KOPT-K1 (cell line): ENCODE results near the gene TNFRSF1B.

Experiments used
- H3K27ac ChIP-seq: fragments of 200-600 bp; sonication (generic); 2 replicates; pipeline ENCODE4 v1.5.1; 2016; ENCODE audit warnings: antibody characterized with exemption, mild to moderate bottlenecking, low read depth, low read length; ENCODE audit not compliant: poor library complexity, severe bottlenecking
- H3K36me3 ChIP-seq: fragments of 200-600 bp; sonication (generic); 2 replicates; pipeline ENCODE4 v1.5.1; 2017; ENCODE audit warnings: antibody characterized with exemption, mild to moderate bottlenecking, low read length, moderate library complexity; ENCODE audit not compliant: insufficient read depth
- H3K9me3 ChIP-seq: fragments of 200-600 bp; sonication (generic); 2 replicates; pipeline ENCODE4 v1.5.1; 2017; ENCODE audit warnings: antibody characterized with exemption, low read length, mild to moderate bottlenecking; ENCODE audit not compliant: insufficient read depth, poor library complexity, severe bottlenecking

TNFRSF1B gene

DNA sequence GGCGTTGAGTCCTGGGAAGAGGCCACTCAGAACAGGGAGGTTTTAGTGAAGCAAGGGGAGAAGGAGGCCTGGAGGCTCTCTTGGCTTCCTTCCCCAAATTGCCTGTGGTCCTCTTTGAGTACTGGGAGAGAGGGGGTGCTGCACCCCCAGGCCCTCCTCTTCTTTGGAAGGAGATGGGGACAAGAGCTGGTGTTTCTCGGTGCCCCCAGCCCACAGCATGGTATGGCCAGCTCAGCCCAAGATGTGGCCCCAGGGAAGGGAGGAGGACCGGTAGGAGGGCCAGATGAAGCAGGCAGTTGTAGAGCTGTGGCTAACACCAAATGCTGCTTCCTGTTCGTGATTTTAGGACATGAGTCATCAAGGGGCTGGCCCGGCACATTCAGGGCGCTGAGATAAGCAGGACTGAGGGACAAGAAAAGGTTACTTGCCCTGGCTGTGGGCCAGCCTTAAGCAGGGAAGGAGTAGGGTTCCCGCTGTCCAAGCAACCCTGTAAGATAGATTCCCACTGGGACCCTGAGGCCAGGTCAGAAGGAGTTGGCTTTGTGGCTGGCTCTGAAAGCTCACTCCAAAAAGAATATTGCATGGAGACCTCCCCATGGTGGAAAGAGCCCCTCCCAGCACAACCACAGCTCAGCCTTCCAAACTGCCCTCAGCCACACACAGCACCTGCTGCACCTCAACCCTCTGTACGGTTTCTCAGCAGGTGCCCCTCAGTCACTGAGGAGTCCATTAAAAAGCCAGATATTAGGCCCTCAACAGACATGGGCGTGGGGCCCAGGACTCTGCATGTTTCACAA is 4.9 kb upstream of the TNFRSF1B start:
- no peaks in the 10 kb centered on the region for H3K36me3 ChIP-seq
- H3K9me3 ChIP-seq, result no peaks in the 10 kb centered on the region
- peak overlapping the region; percentile 61 for H3K27ac ChIP-seq

DNA sequence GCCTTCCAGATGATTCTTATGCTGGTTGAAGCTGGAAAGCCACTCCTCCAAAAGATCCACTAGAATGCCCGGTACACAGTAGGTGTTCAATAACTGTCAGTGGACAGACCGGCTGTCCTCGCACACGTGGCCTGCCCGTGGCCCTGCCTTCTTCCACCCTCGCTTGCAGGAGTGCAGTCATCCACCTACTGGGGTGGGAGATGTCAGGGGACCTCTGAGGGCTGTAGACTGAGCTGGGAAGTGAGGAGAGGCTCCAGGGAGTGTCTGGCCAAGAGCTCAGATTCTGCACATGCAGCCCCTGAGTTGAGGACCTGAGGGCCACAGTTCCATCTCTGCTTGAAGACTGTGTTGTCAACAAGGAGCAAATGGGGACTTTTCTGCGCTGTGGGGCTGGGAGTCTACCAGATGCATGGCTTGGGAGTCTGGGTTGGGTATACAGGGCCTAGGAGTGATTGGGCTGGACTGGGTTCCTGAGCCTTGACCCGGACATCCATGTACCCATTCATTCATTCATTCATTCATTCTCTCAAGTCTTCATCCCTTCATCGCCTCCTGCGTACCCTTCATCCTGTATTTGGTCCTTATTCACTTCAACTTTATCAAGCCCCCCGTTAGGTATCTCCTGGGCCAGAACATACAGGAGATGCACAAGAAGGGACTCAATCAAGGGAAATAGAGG is 4.2 kb upstream of the TNFRSF1B start:
- H3K27ac ChIP-seq, result peak overlapping the region; percentile 61
- no peaks in the 10 kb centered on the region for H3K36me3 ChIP-seq
- H3K9me3 ChIP-seq, result no peaks in the 10 kb centered on the region

DNA sequence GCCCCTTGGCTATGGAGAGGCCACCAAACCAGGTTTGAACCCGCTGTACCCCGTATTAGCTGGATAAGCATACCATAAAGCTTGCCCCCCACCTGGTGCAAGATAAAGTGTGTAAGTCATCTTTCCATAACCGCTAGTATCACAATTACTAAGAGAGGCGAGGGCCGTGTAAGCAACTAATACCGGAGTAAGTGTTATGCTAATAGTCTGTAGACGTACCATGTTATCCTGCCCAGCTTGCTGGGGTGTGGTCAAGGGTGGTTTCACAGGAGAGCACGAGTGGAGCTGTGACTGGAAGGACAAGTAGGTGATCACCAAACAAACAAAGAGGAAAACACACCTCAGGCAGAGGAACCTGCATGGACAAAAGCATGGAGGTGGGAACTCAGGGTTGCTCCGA is 3.6 kb upstream of the TNFRSF1B start:
- Histone ChIP-seq H3K27ac (no peak overlapping the region), H3K36me3 (no peaks in the 10 kb centered on the region)

DNA sequence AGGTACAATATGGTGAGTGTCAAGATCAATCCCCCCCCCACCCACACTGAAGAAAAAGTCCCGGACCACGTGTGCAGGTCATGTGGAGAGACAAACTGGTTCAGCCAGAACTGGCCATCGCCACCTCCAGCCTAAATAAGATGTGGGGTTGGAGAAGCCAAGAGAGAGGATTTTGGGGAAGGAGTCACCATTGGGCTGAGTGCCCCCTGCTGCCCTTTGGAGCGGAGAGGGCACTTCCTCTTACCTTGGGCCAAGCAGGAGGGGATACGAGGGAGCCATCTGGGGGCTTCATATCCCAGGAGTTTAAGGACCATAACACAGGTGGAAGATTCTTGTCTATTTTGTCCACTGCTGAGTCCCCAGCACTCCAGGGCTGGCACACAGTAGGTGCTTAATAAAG is 2.6 kb upstream of the TNFRSF1B start:
- Histone ChIP-seq H3K27ac (no peak overlapping the region), H3K36me3 (no peaks in the 10 kb centered on the region), H3K9me3 (no peaks in the 10 kb centered on the region)

More for the DNA sequence above, 3.6 kb upstream of the TNFRSF1B start:
- H3K9me3 ChIP-seq, result no peaks in the 10 kb centered on the region

DNA sequence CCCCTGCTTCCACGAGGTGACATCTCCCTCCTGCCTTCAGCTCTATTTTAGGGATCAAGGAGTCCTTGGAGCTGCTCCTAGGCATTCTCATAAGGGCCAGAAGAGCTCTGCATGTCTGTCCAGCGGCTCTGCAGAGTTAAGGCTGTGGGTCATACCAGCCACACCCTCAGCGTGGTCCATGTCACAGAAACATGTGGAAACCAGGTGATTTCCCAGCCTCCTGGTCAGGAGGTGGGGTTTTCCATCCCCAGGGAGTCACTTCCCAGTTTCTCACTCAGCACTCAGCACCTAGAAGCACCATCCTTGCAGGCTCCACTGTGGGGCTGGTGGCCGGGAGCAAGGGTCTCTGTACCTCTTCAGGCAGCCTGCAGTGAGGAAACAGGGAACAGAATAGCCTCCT is 1.4 kb upstream of the TNFRSF1B start:
- no peaks in the 10 kb centered on the region for H3K36me3 ChIP-seq
- H3K9me3 ChIP-seq, result no peaks in the 10 kb centered on the region
- H3K27ac ChIP-seq, result no peak overlapping the region

DNA sequence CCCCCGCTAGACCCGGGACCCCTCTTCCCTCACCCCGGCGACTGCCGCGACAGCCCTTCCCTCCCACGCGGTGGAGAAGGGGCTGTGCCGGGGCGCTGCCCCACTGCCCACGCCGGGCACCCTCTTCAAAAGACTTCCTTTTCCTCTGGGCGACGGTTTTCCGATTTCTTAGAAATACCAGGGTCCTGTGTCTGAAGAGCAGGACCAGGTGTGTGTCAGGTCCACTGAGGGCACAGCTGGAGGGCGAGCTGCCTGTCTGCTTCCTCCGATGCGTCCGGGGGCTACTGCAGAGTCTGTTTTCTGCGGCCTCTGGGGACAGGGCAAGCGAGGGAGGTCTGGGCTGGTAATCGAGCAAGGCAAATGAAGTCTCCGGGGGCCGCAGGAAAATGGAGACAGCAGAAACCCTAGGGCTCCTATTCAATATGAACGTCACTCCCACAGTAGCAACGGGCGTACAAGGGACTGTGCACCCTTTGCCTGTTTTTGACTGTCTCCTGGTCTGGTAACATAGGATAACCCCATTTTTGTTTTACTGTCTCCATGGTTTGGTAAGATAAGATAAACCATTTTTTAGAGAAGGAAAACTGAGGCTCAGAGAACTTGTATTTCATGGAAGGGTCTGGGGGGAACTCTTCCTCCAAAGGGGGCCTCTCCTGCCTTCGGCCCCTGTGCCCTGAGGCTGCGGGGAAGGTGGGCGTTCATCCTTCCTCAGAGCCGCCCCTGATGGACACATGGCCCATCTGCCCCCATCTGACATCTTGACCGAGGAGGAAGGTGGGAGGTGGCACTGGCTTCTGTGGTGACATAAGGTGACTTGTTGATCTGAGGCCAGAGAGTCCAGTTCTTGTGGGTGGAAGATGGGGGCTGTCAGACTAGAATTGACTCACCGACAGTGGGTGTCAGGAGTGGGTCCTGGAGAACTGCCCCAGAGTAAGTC is 970 bp downstream of the TNFRSF1B start:
- Histone ChIP-seq H3K9me3 (no peaks in the 10 kb centered on the region), H3K36me3 (no peaks in the 10 kb centered on the region), H3K27ac (no peak overlapping the region)

DNA sequence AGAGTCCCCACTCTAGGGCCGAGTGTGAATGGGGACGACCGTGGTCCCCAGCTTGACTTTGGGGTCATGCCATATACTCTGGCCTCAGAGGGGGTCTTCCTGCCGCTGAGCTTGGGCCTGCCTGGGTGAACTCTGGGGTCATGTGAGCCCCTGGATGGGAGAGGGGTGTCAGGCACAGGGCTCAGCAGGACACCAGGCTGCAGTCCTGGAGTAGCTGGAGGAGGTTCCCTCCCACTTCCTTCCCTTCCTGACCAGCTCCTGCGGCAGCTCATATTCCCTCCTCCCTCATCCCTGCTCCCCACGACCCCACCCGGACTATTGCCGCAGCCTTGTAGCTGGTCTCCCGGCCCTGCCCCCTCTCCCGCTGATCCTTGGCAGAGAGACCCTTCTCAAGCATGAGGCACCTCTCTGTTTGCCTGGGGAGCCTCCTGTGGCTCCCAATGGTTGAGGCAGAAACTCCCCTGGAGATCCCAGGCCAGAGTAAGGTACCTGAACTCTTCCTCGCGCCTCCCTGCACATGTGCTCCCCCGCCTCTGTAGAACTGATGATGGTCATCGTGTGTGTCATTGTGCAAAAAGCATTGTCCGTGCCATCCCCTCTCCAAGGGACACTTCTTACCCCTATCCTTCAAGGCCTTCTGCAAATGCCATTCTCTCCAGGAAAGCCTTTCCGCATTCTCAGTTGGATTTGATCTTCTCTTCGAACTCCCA is 1.8 kb downstream of the TNFRSF1B start:
- Histone ChIP-seq H3K36me3 (no peaks in the 10 kb centered on the region), H3K27ac (no peak overlapping the region), H3K9me3 (no peaks in the 10 kb centered on the region)

DNA sequence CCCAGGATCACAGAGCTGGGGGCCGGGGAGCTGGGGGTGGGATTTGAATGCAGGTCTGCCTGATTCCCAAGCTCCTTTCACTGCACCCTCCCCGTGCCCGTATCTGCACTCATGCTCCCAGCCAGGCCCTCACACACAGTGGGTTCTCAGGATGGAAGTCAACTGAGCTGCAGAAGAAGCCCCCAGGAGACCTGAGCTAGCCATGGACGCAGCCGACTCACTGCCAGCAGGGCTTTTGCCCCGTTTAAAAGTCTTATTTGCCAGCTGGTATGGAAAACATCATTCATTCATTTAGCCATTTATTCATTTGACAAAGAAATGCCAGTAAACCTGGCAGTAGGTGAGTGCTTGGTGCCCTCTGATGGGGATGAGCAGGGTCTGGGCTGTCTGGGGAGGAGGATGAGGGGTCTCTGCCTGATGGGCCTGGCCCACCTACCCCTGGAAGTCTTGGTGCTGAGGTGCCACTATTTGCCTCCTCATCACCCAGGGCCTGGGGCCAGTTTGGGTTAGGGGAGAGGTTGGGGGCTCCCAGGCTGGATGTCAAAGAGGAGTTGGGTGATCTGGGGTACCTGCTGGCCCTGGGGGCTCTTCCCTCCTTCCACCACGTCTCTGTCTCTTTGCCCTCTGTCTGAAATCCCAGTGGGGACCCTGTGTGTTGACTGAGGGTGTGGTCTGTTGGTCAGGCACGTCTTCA is 2.8 kb downstream of the TNFRSF1B start:
- no peaks in the 10 kb centered on the region for H3K36me3 ChIP-seq
- H3K9me3 ChIP-seq, result no peaks in the 10 kb centered on the region
- H3K27ac ChIP-seq, result no peak overlapping the region

DNA sequence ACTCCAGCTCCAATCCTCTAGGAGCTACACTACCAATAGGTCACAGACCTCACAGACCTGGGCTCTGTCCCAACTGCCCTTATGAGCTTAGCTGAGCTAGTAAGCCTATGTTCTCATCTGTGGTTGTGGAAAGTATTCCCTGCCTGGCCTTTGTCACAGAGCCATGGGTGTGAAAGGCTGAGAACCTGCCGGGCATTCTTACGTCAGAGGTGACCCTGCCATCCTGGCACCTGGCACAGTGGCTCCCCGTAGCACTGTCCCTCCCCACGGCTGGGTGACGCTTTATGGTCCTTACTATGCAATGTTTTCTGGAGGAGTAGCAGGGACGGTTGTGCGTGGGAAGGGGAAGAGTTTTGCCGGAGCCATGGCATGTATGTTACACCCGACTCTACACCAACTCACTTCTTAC is 3.5 kb downstream of the TNFRSF1B start:
- no peaks in the 10 kb centered on the region for H3K9me3 ChIP-seq

DNA sequence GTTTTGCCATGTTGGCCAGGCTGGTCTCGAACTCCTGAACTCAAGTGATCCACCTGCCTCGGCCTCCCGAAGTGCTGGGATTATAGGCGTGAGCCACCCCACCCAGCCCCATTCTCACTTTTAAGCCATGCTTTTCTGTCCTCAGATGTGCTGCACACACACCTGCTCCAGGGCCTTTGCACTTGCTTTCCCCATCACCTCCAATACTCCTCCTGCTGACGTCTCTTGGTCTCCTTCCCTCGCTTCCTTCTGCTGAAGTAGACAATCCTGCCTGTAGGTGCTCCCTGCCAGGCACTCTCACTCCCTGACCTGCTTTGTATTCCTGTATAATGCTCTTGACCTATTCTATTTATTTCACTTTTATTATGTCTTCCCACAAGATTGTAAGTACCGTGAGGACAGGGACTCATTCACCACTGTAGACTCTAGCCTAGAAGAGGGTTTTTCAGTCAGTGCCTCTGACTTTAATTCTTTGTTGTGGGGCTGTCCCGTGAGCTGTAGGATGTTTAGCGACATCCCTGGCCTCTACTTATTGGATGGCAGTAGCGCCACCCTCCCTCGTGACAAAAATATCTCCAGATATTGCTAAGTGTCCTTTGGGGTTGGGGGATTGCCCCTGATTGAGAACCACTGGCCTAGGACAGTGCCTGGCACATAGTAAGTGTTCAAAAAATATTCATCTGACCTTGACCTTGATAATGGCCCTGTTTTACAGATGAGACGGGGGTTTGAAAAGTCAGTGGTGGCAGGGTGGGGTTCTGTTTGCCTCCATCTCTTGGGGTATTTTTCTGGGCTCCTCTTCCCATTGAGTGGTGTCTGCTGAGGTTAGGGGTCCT is 4.6 kb downstream of the TNFRSF1B start:
- no peaks in the 10 kb centered on the region for H3K36me3 ChIP-seq
- no peaks in the 10 kb centered on the region for H3K9me3 ChIP-seq
- H3K27ac ChIP-seq, result no peak overlapping the region

More for the DNA sequence above, 3.5 kb downstream of the TNFRSF1B start:
- H3K27ac ChIP-seq, result no peak overlapping the region
- no peaks in the 10 kb centered on the region for H3K36me3 ChIP-seq

DNA sequence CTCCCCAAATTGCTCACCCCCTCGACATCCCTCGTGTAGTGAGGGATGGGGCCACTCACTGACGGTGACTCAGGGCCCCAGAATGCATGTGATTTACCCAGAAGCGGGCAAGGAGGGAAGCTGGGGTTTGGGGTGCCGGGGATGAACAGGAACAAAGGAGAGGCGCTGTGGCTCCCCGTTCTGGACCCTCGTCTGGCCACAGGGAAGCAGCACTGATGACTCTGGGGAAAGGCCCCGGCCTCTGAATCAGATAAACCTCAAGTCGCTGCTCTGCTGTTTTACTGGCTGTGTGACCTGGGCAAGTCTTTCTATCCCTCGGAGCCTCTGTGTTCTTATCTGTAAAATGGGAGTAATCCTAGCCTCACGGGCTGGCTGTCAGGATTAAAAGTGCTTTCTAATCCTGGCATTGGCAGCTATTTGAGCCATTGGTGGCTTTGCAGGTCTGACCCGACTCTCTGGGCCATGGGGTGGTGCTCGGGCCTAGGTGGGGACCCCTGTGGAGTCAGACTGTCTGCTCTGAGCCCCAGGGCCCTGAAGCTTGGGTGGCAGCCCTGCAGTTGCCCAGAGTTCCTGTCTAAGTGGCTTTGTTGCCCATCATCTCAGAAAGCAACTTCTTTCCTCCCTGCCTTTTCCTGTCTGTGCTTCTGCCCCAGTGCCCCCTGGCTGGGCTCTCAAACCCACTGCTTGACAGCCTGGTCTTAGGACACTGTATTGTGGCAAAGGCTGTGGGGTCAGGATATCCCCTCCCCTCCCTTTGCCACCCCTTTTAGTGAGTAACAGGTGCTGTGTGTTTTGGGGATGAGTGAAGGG is 5.5 kb downstream of the TNFRSF1B start:
- Histone ChIP-seq H3K36me3 (no peaks in the 10 kb centered on the region), H3K27ac (no peak overlapping the region), H3K9me3 (no peaks in the 10 kb centered on the region)

DNA sequence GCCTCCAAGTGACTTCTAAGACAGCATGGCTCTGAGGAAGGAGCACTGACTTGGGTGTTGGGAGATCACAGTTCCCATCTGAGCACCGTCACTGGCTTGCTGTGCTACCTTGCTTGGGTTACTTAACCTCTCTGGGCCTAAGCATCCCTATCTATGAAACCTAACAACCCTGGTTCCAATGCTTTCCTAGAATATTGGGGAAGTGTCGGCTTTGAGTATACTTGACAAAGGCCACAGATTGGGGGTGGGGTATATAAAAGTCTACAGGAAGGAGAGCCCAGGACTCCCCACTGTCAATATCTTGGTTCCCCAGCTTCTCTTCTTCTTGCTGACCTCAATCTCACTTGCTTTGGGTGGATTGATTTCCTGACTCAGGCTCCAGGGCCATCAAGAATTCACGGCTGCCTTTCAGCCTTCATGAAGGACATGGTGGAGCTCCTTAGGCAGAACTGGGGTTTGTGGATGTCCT is 6.3 kb downstream of the TNFRSF1B start:
- no peaks in the 10 kb centered on the region for H3K9me3 ChIP-seq
- peak overlapping the region; percentile 5 for H3K27ac ChIP-seq
- H3K36me3 ChIP-seq, result no peaks in the 10 kb centered on the region
